MM.1S (cell line): ENCODE data around the gene MYBPC1.

Source experiments
- CTCF ChIP-seq: fragments of 300-600 bp; sonication (generic); IDR thresholded peaks from 2 replicates; pipeline ENCODE4 v1.5.1; 2016; ENCODE audit warnings: antibody characterized with exemption, low read length, mixed read lengths
- EZH2 ChIP-seq: fragments of 300-600 bp; sonication (generic); optimal IDR thresholded peaks from 2 replicates; pipeline ENCODE3; 2017; ENCODE audit warnings: low read depth, mild to moderate bottlenecking, antibody characterized with exemption, low read length, mixed read lengths

- TF ChIP-seq CTCF (no peak), EZH2 (no peak)
These were observed 11.8 kb upstream of the MYBPC1 start for GRCh38 chr12:101582937-101583336.
